Stimulated activated CD8-positive, alpha-beta memory T cell treated with anti-CD3 and anti-CD28 coated beads, Interleukin-4, amount 100 ng/mL, for 24 hours (primary cell): ENCODE measurements around the gene MAPRE3.

Experiments used
- DNase-seq: peaks from one replicate; pipeline ENCODE4 v3.0.0-alpha.2; 2020; ENCODE audit warnings: low read depth

The MAPRE3 gene

GRCh38 chr2:26983746-26984145 lies 13.3 kb downstream of the MAPRE3 start:
- DNase-seq = no peak

DNA sequence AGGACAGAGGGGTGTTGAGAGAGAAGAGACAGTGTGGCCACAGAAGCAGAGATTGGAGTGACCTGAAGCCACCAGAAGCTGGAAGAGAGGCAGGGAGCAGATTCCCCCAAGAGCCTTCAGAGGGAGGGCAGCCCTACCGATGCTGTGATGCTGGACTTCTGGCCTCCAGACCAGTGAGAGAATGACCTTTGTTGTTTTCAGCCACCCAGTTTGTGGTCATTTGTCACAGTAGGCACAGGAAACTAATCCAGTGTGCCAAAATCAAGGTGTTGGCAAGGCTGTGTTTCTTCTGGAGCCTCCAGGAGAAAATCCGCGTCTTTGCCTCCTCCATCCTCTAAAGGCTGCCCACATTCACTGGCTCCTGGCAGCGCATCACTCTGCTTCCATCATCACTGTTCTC lies 15.4 kb downstream of the MAPRE3 start:
- no peak for DNase-seq

GRCh38 chr2:26986576-26986975 lies 16.1 kb downstream of the MAPRE3 start:
- DNase-seq = no peak

DNA sequence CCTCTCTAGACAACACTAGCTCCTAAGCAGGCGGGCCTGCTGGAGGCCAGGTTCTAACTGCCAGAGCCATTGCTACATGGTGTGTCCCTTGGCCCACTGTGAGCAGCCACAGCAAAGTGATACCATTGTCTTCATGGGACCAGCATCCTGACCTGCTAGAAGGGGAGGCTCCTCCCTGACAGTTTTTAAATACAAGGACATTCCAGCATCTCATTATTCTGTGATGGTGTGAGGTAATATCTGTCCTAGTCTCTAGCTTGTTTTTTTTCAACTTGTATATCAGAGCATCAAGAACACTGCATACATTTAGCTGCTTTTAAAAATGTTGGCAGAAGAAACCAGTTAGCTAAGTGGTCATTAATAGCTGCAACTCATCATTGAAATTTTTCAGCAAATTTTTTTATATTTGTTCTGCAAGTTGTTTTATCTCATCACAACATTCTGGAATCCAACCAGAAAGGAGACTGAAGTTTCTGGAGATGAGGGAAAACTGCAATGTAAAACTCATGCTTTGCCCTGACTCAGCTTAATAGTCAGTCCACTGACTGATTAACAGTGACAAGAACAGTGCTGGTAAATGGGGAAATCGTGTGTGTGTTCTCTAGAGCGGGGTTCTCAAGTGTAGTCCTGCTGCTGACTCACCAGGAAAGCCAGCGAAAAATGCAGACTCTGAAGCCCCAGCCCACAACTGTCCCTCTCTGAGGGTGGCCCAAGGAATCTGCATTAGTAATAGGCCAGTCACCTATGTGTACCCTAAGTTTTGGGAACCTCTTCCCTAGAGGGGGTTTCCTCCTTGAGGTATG lies 17.8 kb downstream of the MAPRE3 start:
- DNase-seq = no peak

GRCh38 chr2:26989156-26989555 lies 18.7 kb downstream of the MAPRE3 start:
- DNase-seq = no peak

DNA sequence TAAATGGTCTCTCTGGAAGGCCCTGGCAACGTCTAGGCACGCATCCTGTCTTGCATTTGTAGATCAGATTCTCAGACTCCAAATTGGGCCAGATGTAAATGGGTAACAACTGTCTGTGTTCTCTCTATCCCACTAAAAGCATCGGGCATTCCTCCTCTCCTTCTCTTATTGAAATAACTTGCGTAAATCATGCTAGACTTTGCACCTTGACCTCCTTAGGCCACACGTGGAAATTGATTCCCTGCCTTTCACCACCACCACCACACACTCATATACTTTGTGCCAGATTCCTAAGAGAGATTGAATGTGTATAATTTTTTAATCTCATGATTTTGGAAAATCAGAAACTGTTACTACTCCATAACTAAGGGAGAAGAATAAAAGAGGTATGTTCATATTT lies 21.3 kb downstream of the MAPRE3 start:
- DNase-seq = no peak

GRCh38 chr2:26993768-26994167 lies 23.3 kb downstream of the MAPRE3 start:
- DNase-seq = no peak

- no peak for DNase-seq
Measured at GRCh38 chr2:26994983-26995382, 24.5 kb downstream of the MAPRE3 start.

- no peak for DNase-seq
Measured at GRCh38 chr2:26997394-26997793, 27.0 kb downstream of the MAPRE3 start.

DNA sequence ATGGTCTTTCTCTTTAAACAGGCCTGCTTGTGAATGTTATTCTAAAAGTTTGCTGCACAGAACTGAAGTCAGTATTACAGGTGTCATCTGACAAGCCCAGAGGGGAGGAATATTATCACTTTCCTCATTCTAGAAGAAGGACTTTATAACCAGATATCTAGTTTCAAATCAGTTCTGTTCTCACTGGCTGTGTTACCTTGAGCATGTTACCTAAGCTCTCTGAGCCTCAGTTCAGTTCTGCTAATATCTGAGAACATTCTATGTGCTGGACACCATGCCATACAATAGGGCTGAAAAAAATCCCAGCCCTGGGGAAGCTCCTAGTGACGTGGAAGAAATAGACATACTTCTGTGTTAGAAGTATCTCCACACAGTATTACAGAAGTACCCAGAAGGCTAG lies 27.9 kb downstream of the MAPRE3 start:
- no peak for DNase-seq

DNA sequence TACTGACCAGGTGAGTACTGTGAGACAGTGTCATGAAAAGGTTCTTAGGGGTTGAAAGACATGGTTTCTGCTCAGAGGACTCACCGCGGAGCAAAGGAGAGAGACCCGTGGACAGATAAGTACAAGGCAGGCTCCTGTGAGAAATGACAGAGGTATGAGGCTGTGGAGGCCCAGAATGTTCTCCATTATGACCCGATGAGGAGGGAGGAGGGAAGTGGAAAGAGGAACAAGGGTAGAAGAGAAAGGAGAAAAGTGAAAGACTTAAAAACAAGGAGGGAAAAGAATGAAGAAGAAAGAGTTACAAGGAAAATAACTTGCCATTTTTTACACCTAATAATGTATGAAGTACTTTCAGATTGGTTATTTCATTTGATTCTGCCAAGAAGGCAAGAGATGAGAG lies 29.8 kb downstream of the MAPRE3 start:
- DNase-seq = no peak

- DNase-seq = no peak
Measured at GRCh38 chr2:27000995-27001394, 30.6 kb downstream of the MAPRE3 start.

DNA sequence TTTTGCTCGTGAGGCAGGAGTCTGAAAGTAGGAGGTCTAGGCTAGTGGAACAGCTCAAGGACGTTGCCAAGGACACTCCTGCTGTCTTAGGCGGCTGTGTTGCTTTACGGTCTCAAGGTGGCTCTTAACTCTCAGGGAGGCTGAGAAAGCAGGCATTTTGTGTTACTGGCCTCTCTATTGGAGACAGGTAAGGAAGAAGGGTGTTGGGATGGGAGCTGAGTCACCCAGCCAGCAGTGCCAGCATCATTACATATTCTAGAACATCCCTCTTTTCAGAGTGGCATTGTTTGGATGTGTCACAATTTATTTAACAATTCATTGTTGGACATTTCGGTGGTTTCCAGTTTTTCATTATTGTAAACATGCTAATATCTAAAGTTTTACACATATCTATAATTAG lies 31.5 kb downstream of the MAPRE3 start:
- DNase-seq = no peak

DNA sequence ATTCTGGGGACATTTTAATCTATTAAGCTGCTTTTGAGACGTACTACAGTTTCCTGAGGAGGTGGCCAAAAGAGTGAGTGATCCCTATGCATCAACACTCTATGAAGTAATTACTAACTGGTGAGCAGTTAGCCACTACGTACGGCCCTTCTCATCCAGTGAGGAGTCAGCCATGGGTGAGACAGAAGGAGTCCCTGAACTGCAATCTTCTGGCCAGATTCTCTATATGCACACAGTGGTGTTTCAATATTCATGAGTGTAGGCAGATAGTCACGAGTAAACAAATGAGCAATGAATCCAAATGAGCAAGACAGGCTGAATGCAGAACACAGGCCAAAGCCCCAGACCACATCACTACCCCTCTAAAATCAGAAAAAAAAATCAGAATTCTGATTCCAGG lies 32.6 kb downstream of the MAPRE3 start:
- DNase-seq = no peak

DNA sequence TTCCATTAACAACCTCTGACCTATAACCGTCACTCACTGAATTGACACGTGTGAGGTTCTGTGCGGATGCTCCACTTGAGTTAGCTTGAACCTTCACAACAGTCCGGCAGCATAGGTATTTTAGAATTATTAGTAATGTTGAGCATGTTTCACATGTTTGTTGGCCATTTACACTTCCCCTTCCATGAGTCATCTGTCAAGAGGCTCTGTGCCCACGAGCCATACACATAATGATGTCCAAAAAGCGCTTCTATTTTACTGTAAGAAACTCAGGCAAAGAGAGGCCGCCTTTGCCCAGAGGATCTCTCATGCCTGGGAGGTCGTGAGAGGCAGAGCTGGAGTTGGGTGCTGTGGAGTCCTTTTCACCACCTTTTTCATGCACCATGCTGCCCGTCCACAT lies 33.4 kb downstream of the MAPRE3 start:
- no peak for DNase-seq

- DNase-seq = no peak
Measured at GRCh38 chr2:27006602-27007415, 36.4 kb downstream of the MAPRE3 start.

DNA sequence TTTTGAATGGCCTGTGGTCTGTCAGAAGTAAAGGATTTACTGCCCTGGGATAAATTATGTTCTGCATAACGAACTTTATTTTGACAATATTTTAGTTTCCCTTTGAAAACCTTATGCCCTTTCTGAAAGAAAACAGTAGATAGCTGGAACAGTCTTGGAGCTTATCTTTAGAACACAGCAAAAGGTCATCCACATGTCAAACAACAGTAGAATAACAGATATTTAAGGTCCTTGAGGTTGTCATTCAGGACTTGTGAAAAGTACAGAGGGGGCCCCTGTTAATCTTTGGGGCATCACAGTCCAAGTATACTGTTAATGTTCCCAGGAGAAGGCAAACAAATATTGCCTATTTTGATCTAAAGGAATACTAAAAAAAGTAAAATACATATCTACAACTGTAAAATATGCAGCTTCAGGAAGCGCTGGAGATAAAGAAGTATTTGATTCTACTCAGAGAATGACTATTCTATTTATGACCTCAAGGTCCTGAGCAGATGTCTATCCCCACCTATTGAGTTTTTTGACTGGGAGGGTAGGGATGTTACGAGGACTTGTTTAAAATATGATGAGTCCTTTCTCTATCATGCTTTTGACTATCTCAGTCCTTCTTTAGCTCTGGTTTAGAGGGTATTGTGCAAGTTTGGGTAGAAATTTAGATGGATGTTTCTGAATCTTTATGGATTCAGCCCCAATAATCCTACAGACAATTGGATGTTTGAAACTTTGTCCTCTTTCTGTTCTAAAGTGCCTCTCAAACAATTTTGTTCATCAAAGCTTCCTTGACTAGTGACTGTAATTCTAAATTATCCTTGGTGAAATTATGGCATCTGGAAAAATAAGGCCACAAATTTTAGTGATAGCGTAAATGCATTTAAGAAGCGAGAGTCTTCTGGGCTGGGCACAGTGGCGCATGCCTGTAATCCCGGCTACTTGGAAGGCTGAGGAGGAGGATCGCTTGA lies 37.3 kb downstream of the MAPRE3 start:
- no peak for DNase-seq

GRCh38 chr2:27008678-27009077 lies 38.2 kb downstream of the MAPRE3 start:
- DNase-seq = no peak

DNA sequence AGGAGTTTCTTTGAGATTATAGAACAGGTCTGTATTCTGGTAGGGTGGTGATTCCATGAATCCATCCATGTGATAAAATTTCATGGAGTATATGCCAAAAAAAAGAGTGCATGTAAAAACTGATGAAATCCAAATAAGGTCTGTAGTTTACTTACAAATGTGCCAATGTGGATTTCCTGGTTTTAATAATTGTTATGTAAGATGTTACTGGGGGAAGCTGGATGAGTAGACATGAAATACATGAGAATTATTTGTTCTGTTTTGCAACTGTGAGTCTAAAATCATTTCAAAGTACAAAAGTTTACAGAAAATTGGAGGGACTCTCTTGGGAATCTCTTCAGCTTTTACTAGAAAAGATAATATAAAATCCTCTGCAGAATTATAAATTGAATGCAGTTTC lies 38.6 kb downstream of the MAPRE3 start:
- DNase-seq = no peak

DNA sequence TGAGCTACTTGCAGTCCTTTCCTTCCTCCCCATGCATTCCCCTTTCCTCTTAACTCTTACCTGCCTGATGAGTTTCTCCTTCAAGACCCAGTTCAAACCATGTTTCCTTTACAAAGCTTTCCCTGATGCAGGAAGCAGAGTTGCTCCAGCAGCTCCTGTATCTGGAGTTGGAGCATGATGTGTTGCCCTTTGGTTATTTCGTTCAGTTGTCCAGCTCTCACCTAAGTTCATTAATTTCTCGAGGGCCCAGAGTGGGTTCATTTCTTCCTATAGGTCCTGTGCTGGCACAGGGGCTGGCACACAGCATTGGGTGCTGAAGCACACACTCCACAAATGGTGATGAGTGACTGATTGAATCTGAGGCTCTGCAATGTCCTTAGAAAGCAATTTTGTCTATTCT lies 39.3 kb downstream of the MAPRE3 start:
- no peak for DNase-seq

DNA sequence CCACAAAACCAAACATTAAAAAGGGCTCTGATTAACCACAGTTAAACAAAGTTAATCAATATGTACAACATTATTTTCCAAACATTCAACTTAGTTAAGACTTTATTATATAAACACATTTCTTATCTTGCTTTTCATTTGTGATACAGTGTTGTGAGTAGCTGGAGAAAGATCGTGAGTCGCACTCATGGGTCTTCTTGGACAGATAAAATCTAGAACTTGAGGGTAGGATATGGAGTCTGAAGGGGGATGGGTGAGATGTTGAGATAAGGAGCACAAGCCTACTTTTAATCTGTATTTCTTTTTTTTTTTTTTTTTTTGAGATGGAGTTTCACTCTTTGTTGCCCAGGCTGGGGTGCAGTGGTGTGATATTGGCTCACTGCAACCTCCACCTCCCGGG lies 39.7 kb downstream of the MAPRE3 start:
- no peak for DNase-seq

- no peak for DNase-seq
Measured at GRCh38 chr2:27013738-27014137, 43.3 kb downstream of the MAPRE3 start.
